Spleen (tissue), 7 donors: ENCODE results near the gene SRGAP1.

Source experiments
- CTCF ChIP-seq, 11 experiments: fragments of 200-600 bp in 7 of 11; fragments of 450-650 bp in 4 of 11; sonication (generic) in 4 of 11; IDR thresholded peaks in 8 of 11; conservative IDR thresholded peaks in 3 of 11; 1 replicate in 7 of 11; 2 replicates in 4 of 11; pipeline versions ENCODE4 v1.4.0 to v1.8.0; 2016 to 2021; ENCODE audit warnings: antibody characterized with exemption in 11 of 11, inconsistent platforms in 4 of 11, mild to moderate bottlenecking in 1 of 11
- POLR2A ChIP-seq, 3 donors: fragments of 450-650 bp; IDR thresholded peaks; one replicate each; pipeline ENCODE4 v1.5.1; 2017; ENCODE audit warnings: antibody characterized with exemption in 3 of 3, mild to moderate bottlenecking in 1 of 3
- donor health status: DM: no; HTN: no; CAD: no; lungs with moderate emphysema.
- donor health status: DM: no; HTN: no; CAD: no.
- donor health status: DM: no; HTN: no; CAD: no.

DNA sequence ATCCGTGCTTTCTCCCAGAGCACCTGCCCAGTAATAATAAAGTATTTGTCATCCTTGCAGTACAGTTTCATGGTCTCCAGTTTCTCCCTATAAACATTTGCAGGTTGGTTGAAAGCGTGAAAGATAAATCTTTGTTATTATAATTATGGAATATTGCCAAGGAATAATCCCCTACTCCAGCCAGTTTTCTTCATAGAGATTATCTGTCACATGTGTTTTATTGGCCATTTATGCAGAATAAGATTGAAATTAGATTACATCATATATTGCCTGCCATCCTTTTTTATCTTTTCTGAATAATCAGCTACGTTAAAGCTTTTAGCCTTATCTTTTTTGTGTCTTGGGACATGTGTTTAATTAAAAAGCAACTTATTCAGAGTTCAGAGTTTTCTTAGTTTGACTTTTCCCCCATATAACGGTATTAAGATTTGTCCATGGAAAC is 209.6 kb downstream of the SRGAP1 start:
- TF ChIP-seq CTCF (IDR thresholded peaks at IDR 0.05 in 8 of 11, conservative IDR thresholded peaks at IDR 0.05 in 3 of 11) = no peak
- no peak for TF ChIP-seq POLR2A (IDR thresholded peaks at IDR 0.05)
